VCaP (cell line): Measurements from ENCODE around the gene TUBA4A.

Source experiments
- H3K27ac ChIP-seq: fragments of 450-650 bp; 2 replicates; pipeline ENCODE4 v1.5.1; 2017
- TF ChIP-seq, protein P1 (sequence below): fragments of 450-650 bp; conservative IDR thresholded peaks from 2 replicates; pipeline ENCODE4 v1.5.1; 2017; ENCODE audit warnings: mild to moderate bottlenecking, moderate library complexity

Gene TUBA4A

DNA sequence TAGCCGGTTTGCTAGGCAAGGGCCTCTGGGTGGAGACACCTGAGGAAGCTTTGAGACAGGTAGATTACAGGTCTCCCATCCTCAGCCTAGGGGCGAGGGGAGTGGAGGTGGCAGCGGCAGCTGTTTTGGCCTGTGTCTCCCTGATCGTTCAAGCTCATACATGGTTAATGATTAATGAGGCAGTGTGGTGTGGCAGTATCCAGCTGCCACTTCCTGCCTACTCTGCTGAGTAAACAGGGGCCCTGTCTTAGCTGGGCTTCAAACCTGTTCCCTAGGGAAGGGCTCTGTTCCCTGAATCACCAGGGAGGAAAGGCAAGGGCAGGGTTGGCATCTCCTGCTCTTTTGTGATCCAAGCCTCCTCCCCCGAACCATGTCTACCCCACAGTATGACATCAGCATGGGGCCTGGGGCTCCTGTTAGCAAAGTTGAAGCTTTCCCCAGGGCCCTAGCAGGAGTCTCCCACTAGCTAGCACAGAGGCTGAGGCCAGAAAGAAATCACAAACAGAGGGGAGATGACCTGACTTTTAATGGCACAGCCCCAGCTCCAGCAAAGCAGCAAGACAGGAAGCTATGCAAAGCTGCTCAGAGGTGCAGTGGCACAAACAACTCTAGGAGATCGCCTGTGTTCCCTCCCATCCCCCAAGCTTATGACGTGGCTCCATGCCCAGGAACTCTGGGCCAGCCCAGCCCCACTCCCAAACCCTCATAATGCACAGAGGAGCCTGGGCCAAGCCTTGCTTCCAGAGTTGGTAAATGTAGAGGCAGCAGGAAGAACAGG is 4.3 kb downstream of the TUBA4A start:
- TF ChIP-seq, protein P1, sequence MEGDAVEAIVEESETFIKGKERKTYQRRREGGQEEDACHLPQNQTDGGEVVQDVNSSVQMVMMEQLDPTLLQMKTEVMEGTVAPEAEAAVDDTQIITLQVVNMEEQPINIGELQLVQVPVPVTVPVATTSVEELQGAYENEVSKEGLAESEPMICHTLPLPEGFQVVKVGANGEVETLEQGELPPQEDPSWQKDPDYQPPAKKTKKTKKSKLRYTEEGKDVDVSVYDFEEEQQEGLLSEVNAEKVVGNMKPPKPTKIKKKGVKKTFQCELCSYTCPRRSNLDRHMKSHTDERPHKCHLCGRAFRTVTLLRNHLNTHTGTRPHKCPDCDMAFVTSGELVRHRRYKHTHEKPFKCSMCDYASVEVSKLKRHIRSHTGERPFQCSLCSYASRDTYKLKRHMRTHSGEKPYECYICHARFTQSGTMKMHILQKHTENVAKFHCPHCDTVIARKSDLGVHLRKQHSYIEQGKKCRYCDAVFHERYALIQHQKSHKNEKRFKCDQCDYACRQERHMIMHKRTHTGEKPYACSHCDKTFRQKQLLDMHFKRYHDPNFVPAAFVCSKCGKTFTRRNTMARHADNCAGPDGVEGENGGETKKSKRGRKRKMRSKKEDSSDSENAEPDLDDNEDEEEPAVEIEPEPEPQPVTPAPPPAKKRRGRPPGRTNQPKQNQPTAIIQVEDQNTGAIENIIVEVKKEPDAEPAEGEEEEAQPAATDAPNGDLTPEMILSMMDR: no peak
- peak overlapping the region; percentile 99 for H3K27ac ChIP-seq

DNA sequence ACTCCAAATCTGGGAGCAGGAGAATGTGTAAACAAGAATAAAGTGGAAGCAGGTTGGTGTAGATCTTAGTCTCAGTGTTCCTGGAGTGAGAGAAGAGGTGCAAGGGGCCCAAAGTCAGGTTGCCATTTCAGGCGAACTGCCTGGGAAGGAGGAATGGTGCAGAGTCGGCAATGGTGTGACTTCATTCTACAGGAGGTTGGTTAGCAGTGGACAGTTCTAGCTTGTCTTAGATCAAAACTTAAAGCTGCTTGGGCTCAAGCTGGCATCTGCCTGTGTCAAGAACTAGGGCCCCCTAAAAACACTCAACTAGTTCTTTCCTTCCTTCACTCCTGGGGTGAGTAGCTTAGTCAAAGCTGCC is 4.9 kb downstream of the TUBA4A start:
- peak overlapping the region; percentile 99 for H3K27ac ChIP-seq
- TF ChIP-seq, protein P1: no peak

DNA sequence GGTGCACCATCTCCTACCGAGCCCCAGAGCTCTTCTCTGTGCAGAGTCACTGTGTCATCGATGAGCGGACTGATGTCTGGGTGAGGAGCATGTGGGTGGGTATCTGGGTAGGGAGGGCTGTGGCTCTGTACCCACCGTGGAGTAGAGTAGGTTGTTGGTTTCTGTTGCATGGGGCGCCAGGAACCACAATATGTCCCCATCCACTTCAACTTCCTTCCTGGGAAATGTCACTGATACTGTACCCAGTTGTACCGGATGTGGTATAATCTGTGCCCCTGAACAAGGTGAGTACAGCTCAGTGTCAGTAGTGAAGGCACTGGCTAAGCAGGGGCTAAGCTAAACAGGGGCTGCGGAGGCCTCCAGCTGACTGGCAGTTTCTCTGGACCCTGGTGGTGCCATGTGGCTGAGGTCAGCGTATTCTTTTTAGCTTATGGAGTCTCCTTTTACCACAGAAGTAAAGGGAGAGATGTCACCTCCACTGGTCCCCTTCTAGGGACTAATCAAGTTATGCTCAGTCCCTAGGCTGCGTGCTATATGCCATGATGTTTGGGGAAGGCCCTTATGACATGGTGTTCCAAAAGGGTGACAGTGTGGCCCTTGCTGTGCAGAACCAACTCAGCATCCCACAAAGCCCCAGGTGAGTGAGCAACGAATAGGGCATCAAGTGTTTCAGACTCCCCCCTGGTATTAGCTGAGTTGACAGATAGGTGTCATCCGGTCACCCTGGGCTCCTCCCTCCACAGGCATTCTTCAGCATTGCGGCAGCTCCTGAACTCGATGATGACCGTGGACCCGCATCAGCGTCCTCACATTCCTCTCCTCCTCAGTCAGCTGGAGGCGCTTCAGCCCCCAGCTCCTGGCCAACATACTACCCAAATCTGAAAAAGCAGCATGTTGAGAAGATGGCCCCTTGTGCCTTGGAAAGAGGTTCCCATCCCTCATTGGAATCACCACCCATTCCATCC is 5.8 kb downstream of the TUBA4A start:
- H3K27ac ChIP-seq: peak overlapping the region; percentile 99
- TF ChIP-seq, protein P1: no peak

DNA sequence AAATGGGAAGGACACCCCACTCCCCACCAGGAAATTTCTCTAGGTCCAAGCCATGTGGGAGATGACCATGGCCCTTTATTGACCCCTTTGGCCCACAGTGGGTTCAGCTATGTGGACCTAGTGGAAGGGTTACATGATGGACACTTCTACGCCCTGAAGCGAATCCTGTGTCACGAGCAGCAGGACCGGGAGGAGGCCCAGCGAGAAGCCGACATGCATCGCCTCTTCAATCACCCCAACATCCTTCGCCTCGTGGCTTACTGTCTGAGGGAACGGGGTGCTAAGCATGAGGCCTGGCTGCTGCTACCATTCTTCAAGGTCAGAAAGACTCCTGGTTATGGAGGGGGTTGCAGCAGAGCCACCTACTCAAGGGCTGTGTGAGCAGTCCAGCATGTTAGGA is 7.2 kb downstream of the TUBA4A start:
- TF ChIP-seq, protein P1: no peak
- peak overlapping the region; percentile 99 for H3K27ac ChIP-seq

DNA sequence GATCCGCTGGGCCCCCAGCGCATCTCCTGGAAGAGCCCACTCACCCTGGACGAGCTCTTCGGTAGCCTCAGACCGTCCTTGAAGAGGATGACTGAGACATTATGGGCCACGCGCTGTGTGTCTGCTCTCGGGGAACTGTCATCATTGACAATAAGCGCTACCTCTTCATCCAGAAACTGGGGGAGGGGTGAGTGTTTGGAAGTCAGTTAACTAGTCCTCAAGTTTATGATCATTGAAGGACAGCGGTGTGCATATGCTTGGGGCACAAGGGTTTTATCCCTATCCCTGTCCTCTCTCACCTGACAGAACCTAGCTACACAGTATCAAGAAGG is 7.9 kb downstream of the TUBA4A start:
- TF ChIP-seq, protein P1: no peak
- peak overlapping the region; percentile 99 for H3K27ac ChIP-seq

DNA sequence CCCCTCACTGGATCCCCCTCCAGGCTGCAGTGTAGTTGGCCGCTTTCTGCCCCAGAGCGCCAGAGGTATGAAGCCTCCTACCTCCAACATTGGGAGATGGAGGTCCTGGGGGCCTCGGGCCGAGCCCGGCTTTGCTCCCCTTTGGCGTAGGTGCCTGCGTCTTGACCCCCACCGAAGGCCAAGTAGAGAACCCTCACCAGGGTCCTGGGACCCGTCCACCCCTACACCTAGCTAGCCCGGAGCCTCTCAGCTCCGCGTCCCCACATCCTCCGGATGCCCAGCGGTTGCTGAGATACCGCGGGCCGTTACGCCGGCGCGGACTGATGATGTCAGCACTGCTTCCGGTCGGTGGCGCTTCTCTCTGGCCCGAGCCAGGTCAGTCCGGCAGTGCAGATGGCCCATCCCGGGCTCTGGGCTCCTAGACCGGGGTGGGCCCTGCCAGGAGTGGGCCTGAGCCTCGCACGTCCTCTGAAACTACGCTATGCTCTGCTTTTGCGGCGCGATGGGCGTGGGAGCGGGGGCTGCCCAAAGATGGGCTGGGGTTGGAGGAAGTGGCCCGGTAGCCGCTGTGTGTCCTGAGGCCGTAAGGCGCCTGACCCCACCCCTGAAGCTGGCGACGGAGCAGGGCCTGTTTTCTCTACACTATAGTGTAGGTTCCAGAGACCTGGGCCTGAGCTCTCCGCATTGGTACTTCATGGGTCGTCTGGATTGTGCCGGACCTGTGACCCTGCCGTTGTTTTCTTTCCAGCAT is 8.4 kb downstream of the TUBA4A start, which contains the start of the genes GLB1L and STK16:
GLB1L (minus strand) TSS at position 297 of the 751 bp plus-strand sequence. CDS start 1,871 bp downstream, outside the sequence.
STK16 (plus strand) TSS at position 332 of the 751 bp plus-strand sequence. CDS start 521 bp downstream, outside the sequence.
- peak within 1 kb of the TSS; percentile 99 for H3K27ac ChIP-seq
- TF ChIP-seq, protein P1: no peak
